Left renal cortex interstitium (tissue), 4 donors: ENCODE data around the gene GPC5. TPM values are rescaled to one million over a fixed set of nuclear protein-coding genes. Genes with fewer than 3 reads are reported as not detected.
A peak's percentile ranks its signal among the peaks of the same experiment; 100 is the strongest.

Experiments
- DNase-seq, 4 donors: peaks; one replicate each; pipeline ENCODE4 v3.0.0-alpha.2; 2013; ENCODE audit warnings: low read depth in 4 of 4, low spot score in 2 of 4, missing footprints in 1 of 4
- polyA plus RNA-seq, 4 donors: library from polyadenylated mRNA; unstranded; fragments of 120-200 nt; gene quantifications; one replicate each; pipeline ENCODE4 v1.2.1, GENCODE V29; 2013; ENCODE audit not compliant: insufficient read length in 4 of 4

Gene GPC5
- polyA plus RNA-seq, 4 donors: 3.1 to 8.6 (median 3.8) TPM

DNA sequence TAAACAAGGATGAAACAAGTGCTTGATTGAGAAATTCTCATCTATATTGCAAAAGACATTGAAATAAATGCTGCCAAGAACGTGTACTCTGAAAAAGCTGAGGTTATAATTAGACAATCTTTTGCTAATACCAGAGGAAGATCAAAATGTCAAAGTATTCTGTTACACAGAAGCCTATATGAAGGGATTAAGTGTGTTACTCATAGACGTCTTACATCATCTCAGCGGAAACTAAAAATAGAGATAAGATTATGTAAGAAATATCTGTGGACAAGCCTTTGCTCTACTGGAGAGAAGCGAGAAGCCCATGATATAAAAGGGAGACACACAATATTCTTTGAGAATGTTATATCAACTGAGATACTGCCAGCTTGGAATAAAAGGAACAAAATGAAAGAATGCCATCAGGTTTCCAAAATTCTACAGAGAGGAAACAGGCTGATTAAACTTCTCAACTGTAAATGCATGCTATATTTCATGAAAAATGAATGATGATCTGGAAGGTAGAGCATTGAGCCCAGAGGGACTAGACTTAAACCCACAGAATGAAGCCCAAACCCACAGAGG, 699.0 kb downstream of the GPC5 start:
- DNase-seq: no peak

DNA sequence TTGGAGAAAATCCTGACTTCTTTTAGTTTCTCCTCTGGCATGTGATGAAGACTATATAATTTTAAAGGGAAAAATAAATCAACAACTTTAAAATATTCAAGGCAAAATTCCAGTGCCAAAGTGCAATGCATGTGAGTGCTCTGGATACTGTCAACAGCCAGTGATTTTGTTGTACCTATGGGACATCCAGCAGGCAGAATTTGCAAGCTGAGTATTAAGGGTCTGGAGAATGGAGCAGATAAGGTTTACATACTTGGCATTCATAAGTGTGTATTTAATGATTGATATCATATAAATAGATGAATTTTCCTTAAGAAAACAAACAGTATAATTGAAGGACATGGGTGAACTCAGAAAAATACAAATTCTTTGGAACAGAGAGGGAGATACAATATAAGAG, 703.4 kb downstream of the GPC5 start:
- no peak for DNase-seq

DNA sequence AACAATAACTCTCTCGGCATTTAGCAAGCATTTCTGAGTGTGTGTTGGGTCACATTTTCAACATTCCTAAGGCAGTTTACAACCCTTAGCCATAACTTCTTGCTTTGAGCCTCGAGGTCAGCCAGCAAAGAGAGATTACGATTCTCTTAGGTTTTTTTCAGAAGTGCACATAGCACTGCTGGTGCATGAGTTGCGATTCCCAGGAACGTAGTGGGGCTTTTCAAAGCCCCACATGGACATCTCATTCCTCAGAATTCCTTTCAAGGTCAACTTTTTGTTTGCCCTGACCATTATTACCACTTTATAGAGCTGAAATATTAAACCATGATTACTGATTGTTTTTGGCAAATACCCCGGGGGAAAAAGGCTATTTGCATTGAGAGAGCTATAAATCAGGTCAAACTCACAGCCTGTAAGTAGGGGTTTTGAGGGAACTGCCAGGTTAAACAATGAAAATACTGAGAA, 705.3 kb downstream of the GPC5 start:
- peak; percentile 11 to 65 (median 46) for DNase-seq

DNA sequence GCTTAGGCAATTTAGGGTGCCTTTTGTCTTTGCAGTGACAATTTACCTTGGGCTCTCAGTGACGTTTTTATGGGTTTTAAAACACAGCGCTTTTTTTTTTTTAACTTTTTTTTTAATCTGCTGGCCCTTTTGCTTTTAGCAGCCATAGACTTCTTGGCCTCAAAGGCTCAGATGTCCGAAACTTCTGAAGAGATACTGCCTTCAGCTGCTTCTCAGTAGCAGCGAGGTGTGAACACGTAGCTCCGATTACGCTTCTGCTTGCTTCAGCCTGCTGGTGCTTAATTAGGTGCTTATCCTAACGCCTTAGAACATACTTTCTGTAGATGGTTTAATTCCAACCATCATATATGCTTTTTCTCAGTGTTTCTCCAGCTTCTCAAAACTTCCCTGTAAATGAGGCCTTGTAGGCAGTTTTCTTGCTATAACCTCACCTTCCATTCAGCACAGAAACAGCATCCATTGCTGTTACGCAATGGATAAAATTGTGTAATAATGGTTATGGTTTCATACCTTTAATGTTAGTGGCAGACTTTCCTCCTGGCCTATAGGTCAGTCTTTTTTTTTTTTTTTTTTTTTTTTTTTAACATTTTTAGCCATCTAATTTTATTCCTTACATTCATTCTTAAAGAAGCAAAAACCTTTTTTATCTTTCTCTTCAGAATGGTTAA, 723.9 kb downstream of the GPC5 start:
- DNase-seq: peak in 2 of 4 donors; percentile 28 to 40

DNA sequence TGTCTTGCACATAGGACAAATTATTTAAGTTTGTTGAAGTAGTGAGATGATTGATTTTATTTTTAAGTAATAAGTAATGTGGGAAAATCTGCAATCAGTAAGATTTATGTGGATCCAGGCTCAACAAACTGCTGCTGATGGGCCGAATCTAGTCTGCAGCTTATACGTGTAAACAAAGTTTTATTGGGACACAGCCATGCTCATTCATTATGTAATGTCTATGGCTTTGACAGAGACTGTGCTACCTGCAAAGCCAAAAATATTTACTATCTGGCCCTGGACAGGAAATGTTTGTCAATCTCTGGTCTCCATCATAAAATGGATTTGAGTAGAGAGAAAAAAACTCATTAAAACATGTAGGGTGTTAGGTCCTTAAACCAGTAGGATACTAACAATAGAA, 728.0 kb downstream of the GPC5 start:
- no peak for DNase-seq

DNA sequence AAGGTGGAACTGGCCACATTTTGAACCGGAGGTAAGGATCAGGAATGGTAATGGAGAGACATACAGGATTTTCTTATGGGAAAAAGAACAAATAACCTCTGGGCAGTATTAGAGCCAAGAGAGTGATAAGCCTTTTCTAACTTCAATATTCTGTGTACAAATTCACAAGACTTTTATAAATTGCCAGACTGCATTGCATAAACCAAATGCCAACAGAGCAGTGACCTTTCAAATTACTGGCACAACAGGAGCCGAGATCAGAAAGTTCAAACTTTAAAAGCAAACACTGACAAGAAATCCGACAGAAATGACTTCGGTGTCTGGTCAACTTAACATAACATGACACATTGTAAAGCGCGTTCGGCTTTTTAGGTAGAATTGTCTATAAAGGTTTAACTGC, 737.1 kb downstream of the GPC5 start:
- DNase-seq: no peak

DNA sequence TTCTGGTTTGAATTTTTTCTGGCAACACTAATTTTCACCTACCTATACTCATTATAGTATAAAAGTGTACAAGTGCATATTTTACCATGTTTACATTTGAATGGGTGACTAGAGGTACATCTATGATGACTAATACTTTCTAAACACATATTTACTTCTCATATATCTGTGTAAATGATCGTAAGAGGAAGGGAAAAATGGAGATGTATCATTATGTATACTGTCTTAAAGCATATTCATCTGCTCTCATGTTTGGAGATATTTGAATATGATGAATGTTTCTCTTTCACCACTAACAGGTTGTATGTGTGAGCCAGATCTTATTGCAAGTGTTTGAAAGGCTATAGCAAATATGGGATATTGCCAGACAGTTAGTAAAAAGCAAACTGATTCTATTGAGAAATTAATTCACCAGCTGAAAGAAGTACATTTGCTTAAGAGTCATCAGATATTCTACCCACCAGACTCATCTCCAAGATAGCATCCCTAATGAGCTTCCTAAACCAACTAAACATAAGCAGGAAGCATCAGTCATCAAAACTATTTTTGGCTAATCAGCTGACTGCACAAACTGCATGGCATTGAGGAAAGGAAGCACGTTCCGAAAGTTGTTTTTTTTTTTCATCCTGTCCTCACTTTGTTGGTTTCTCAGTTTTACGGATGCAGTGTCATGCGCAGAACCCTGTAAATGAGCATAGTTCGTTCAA, 738.2 kb downstream of the GPC5 start:
- no peak for DNase-seq

DNA sequence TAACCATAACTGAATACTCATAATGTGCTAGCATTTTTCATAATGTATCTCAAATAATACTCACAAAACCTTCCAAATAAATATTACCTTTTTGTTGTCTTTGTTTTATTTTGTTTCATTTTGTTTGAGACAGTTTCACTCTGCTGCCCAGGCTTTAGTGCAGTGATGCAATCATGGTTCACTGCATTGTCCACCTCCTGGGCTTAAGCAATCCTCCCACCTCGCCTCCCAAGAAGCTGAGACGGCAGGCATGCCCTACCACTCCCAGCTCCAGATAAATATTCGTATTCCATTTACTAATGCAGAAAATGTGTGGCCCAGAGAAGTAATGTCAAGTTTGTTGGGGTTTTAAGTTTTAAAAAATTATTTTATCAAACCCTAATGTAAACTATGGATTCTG, 739.1 kb downstream of the GPC5 start:
- DNase-seq: peak in 1 of 4 donors; percentile 24

DNA sequence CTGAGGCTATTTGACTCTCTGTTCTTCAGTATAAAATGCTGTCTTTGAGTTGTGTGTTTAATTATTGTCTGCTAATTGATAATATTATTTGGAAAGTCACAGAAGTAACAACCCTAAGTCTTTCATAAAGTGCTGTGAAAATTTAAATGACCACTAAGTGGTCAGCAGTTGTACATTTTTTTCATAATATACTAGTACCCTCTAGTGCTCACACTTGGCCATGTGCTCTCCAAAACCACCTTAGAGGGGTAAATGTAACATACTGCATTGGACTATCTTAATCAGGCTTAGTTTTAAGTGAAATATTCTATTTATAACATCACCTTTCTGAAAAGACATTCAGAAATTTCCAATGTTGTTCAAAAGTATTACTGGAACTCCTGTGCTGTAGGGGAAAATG, 745.3 kb downstream of the GPC5 start:
- no peak for DNase-seq

DNA sequence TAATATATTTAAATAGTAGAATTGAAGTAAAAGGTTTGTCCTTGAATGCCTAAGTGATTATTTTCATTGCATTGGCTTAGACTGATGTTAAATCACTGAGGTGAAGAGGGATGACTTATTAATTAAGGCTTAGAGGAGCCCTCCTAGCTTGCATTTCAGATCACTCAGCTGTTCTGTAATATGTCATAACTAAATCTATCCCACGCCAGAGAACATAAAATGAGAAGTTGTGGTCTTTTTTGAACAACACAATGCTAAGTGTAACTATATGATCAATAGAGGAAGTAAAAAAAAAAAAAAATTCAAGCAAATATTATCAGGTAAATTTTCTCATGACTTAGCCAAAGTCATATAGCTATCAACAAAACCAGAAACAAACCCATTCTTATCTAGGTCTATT, 752.2 kb downstream of the GPC5 start:
- no peak for DNase-seq

DNA sequence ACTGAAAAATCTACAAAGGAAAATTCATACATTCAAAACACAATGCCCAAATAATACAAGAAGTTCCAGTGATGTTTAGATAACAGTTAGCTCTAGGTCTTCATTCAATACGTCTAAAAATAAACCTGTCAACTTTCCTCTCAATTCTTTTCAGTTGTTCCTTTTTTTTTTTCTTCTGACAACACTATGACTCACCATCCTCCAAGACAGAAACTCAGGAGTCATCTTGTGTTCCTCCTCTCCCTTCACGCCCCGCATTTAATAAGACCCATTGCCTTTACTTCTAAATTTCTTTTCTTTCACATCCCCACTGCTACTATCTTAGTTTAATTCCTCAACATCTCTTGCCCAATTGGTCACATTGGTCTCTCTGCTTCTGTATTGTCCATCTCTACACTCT, 759.9 kb downstream of the GPC5 start:
- DNase-seq: no peak

DNA sequence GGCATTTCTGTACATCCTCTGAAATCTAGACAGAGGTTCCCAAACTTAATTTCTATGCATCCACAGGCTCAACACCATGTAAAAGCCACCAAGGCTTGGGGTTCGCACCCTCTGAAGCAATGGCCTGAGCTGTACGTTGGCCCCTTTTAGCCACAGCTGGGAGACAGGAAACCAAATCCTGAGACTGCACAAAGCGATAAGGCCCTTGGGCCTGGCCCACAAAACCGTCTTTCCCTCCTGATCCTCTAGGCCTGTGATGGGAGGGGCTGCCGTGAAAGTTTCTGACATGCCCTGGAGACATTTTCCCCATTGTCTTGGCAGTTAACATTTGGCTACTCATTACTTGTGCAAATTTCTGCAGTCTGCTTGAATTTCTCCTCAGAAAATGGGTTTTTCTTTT, 766.4 kb downstream of the GPC5 start:
- DNase-seq: no peak

DNA sequence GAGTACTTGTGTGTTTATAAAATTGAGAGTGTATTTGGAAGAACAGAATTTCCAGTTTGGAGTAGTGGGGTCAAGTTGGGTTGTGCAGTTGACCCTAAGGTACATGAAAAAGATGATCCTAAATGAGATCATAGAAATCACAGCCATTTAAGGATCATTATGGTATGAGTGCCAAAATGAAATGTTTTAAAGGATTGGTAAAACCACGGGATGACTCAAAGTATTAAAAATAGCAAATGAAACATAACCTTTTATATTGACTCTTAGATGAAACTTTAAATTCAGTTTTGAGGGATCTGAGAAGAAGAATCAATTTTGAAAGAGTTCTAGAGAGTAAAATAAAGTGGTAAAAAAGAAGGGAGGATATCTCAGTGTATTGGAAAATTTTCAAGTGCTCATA, 773.8 kb downstream of the GPC5 start:
- no peak for DNase-seq

DNA sequence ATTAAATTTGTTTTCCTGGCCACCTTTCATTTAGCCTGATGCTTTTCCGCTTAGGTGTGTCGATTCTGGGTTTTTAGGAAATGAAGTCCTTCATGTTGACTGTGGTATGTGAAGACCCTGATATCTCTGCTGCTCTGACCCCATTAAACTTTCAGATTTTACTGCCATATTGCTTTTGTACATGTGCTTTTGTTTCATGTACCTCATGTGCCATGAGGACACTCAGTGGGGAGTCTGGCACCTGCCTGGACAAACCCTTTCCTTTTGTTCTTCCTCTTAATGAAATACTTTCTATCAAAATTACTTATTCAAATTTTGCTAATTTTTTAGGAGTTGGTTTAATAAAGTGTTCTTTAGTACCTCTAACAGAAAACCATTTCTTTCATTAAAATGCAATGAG, 774.8 kb downstream of the GPC5 start:
- no peak for DNase-seq

DNA sequence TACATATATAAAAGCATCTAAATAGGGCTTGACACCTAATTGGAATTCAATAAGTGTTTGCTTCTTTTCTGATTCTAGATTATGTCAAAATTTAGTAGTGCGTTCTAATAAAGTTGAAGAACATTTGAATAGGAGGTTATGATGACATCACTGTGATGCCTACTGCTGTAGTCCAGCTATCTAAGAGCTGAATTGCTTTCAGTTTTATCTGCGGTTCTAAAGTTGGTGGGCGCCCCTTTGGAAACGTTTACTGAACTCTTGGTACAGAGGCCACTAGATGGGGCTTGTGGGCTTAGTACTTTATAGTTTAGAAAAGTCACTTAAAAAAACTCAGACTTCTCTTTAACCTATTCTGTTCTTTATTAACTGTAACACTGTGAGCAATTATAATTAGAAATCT, 776.9 kb downstream of the GPC5 start:
- peak in 2 of 4 donors; percentile 14 to 32 for DNase-seq

DNA sequence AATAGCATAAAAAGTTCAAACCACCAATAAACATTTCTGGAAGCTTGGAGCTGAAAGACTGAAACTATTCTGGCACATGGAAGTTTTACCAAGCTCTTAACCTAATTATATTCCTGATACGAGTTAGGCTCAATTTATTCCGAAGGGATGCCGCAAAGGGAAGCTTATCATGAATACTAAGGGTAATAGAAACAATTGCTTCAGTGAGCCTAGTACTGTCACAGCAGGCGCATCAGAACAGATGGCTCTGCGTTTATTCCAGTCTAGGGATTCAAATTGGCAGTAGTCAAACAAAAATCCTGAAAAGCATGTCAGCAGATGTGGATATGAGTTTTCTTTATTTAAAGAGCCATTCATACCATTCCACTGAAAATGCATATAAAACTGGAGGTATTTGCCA, 779.5 kb downstream of the GPC5 start:
- no peak for DNase-seq

DNA sequence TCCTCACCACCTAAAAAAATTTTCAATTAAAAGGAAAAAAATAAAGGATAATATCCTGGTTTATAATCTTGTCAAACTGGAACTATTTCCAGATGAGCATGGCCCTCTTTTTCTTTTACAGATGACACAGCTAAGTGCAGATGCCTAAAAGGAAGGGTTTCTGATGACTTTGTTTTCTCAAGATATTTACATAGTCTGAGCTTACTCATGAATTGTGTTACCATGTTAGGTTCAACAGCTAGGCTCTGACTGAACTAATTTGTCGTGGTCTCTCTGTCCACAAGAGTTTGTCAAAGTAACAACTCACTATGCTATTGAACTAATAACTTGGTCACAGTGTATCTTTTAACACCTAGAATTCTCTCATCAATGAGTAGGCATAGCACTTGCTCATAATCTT, 780.8 kb downstream of the GPC5 start:
- no peak for DNase-seq

DNA sequence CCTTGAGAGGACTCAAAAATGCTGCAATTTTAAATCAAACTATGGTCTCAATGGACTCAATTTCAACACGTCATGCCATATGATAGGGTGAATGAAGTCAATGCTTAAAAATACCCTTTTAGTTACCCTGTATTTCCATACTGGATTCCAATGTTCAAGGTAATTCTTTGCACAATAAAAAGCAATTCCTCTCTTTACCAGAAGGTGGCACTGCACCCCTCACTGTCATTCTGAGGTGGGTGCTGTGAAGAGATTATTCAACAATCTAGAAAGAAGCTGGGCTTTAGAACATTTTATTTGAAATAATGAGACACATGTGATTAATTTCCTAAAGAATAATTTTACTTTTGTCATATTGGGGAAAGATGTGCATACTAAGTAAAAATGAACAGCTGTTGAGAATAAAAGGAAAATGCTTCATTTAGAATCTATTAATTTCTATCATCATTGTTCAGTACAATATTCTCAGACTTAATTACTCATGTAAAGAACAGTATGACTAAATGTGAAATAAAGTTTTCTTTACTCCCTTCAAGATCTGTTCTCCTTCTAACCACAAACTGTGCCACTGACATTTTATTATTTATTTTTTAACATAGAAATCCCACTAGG, 789.1 kb downstream of the GPC5 start:
- peak in 1 of 4 donors; percentile 23 for DNase-seq

DNA sequence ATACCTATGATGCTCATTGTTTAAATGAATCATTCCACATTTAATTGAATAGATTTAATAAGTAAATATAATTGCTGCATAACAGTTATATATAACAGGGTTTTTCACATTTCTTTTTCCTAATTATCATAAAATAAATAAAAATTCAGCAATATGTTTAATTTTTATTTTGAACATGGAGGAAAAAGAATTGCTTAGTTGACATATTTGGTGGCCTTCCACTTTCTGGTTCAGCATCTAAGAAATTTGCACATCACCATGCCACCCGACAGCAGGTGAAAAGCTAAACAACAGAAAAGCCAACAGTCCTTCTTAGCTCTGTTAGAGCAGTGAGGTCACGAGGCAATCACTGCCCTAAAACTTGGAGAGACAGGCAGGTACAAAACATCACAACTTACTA, 790.2 kb downstream of the GPC5 start:
- no peak for DNase-seq

DNA sequence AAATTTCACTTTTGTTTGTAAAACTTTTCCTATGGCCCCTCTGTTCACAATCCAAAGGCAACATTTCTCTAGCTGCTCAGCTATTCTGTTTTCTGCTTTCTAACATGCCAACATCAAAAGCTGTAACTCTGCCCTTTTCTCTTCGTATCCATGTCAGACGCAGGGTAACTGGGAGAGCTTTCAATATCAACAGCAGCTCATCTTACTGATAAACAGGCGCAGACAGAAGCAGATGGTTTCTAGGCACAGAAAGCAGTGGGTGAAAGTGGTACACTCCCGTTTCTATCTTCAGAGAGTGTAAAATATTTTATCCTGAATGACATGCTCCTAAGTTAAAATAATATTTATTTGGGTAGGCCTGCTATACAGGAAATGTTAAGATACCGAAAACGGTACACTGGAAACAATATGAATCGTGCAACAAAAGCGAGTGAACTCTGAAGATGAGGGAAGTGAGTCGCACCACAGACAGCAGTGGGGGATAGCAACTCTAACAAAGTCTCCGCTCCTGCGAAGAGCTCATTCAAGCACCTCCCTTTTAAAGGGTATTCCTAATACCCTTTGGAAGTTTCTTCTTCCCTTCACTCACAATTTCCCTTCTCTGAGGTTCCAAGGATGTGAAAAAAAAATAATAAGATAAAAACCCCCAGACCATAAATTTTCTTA, 798.3 kb downstream of the GPC5 start:
- DNase-seq: peak in 2 of 4 donors; percentile 23 to 41

DNA sequence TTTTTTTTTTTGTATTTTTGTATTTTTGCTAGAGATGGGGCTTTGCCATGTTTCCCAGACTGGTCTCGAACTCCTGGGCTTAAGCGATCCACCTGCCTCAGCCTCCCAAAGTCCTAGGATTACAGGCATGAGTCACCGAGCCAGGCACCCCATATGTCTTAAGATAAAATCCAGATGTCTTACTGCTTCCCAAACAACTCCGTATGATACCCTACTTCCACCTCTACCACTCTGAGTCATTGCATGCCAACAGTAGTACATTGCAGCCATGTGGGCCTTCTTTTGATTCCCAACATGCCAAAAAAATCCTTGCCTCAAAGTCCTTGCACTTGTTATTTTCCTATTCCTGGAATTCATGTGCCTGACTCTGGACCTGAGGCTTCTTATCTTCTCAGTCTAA, 799.2 kb downstream of the GPC5 start:
- DNase-seq: no peak
